ENCODE measurements around the gene SMIM11. TPM values are rescaled to one million over a fixed set of nuclear protein-coding genes. Genes with fewer than 3 reads are reported as not detected.

SMIM11 gene
- polyA plus RNA-seq, 1 experiment, result 15.1 TPM

GRCh38 chr21:34358866-34359265 is 16.4 kb upstream of the SMIM11 start:
- Histone ChIP-seq H3K27me3 (ENCODE audit: control insufficient read depth, insufficient read depth, low read length) (peaks cover 11% of the 10 kb centered on the region), H3K9me3 (ENCODE audit: control insufficient read depth, insufficient read depth, low read length) (no peaks in the 10 kb centered on the region), H3K4me3 (ENCODE audit: low read depth, low read length) (no peak overlapping the region), H3K27ac (ENCODE audit: low read depth, low read length) (no peak overlapping the region)
- DNase-seq (ENCODE audit: low read depth, low spot score), result no peak
- no peak for TF ChIP-seq CTCF (IDR thresholded peaks at IDR 0.05; ENCODE audit: low read depth, low read length)
- ChIA-PET CTCF (interaction anchor here (1.4 to 2.8 kb wide), 4 partner anchors 8 to 435 kb away, joined by 5 to 17 read pairs (median 8); no protein-coding TSS in a partner anchor), POLR2A (no interaction called here)

GRCh38 chr21:34360488-34361241 is 14.6 kb upstream of the SMIM11 start:
- Histone ChIP-seq H3K27ac (ENCODE audit: low read depth, low read length) (no peak overlapping the region), H3K27me3 (ENCODE audit: control insufficient read depth, insufficient read depth, low read length) (peaks cover 6% of the 10 kb centered on the region), H3K9me3 (ENCODE audit: control insufficient read depth, insufficient read depth, low read length) (no peaks in the 10 kb centered on the region), H3K4me3 (ENCODE audit: low read depth, low read length) (no peak overlapping the region)
- no peak for TF ChIP-seq CTCF (IDR thresholded peaks at IDR 0.05; ENCODE audit: low read depth, low read length)
- ChIA-PET CTCF (interaction anchor here (0.7 to 2.8 kb wide), 3 partner anchors 10 to 580 kb away, joined by 3 to 17 read pairs (median 8); no protein-coding TSS in a partner anchor), POLR2A (no interaction called here)
- DNase-seq (ENCODE audit: low read depth, low spot score), result no peak

- CTCF ChIA-PET, result interaction anchor here (0.6 to 2.1 kb wide), 27 partner anchors 9 to 1892 kb away, joined by 3 to 21 read pairs (median 4); partner anchors contain the start of genes MRPS6 and SLC5A3
- no peak for DNase-seq (ENCODE audit: low read depth, low spot score)
- POLR2A ChIA-PET, result no interaction called here
- no peak overlapping the region for H3K27ac ChIP-seq (ENCODE audit: low read depth, low read length)
- H3K4me3 ChIP-seq (ENCODE audit: low read depth, low read length), result no peak overlapping the region
- no peak for TF ChIP-seq CTCF (IDR thresholded peaks at IDR 0.05; ENCODE audit: low read depth, low read length)
- no peaks in the 10 kb centered on the region for H3K9me3 ChIP-seq (ENCODE audit: control insufficient read depth, insufficient read depth, low read length)
- peaks cover 3% of the 10 kb centered on the region for H3K27me3 ChIP-seq (ENCODE audit: control insufficient read depth, insufficient read depth, low read length)
Observed at GRCh38 chr21:34362136-34362444, 13.2 kb upstream of the SMIM11 start.

- ChIA-PET CTCF (interaction anchor here (0.6 to 2.1 kb wide), 27 partner anchors 8 to 1891 kb away, joined by 3 to 21 read pairs (median 4); partner anchors contain the start of genes MRPS6 and SLC5A3), POLR2A (no interaction called here)
- Histone ChIP-seq H3K4me3 (ENCODE audit: low read depth, low read length) (no peak overlapping the region), H3K27me3 (ENCODE audit: control insufficient read depth, insufficient read depth, low read length) (peaks cover 3% of the 10 kb centered on the region), H3K9me3 (ENCODE audit: control insufficient read depth, insufficient read depth, low read length) (no peaks in the 10 kb centered on the region), H3K27ac (ENCODE audit: low read depth, low read length) (no peak overlapping the region)
- TF ChIP-seq CTCF (IDR thresholded peaks at IDR 0.05; ENCODE audit: low read depth, low read length), result peak; percentile 5; the same call in 1 of the 2 replicates
- no peak for DNase-seq (ENCODE audit: low read depth, low spot score)
Observed at GRCh38 chr21:34362670-34363069, 12.6 kb upstream of the SMIM11 start.

- Histone ChIP-seq H3K4me3 (ENCODE audit: low read depth, low read length) (no peak within 1 kb of the TSS), H3K27ac (ENCODE audit: low read depth, low read length) (no peak within 1 kb of the TSS), H3K27me3 (ENCODE audit: control insufficient read depth, insufficient read depth, low read length) (peaks cover 3% of the 10 kb centered on the region), H3K9me3 (ENCODE audit: control insufficient read depth, insufficient read depth, low read length) (no peaks in the 10 kb centered on the region)
- TF ChIP-seq CTCF (IDR thresholded peaks at IDR 0.05; ENCODE audit: low read depth, low read length), result no peak
- DNase-seq (ENCODE audit: low read depth, low spot score), result no peak
- POLR2A ChIA-PET, result no interaction called here
- CTCF ChIA-PET, result interaction anchor here (1.0 to 2.6 kb wide), 2 partner anchors 240 to 441 kb away, joined by 3 to 7 read pairs; no protein-coding TSS in a partner anchor
Observed at GRCh38 chr21:34363733-34364132, 11.6 kb upstream of the SMIM11 start, which contains the start of gene KCNE2. Gene KCNE2, plus strand, starts transcription at chr21:34364006. Its CDS starts 6,473 bp downstream, at chr21:34370479.

All from AG04450 (cell line).